OCI-LY7 (cell line): ENCODE data around the gene HABP2. TPM values are rescaled to one million over a fixed set of nuclear protein-coding genes. Genes with fewer than 3 reads are reported as not detected.

Source experiments
- BruUV-seq: library from RNA; stranded (reverse); fragments of 400-500 nt; replicated peaks from 2 replicates; lab custom pipeline; 2021; lab: Mats Ljungman, UMichigan
- CTCF ChIA-PET: fragments of 300-600 bp; sonication (Branson Sonifier 250); formaldehyde crosslinking; loops from one replicate; lab custom pipeline; 2022; ENCODE audit warnings: antibody characterized with exemption; ENCODE audit not compliant: unreplicated experiment; lab: Charles Lee
- POLR2A ChIA-PET: fragments of 300-600 bp; sonication (Branson Sonifier 250); formaldehyde crosslinking; loops from one replicate; lab custom pipeline; 2022; ENCODE audit warnings: antibody characterized with exemption; lab: Charles Lee
- DNase-seq: peaks from one replicate; pipeline ENCODE4 v3.0.0-alpha.2; 2015; ENCODE audit warnings: low spot score
- H2AFZ ChIP-seq: fragments of 200-600 bp; sonication (generic), shearing (Covaris generic); 2 replicates; pipeline ENCODE4 v1.6.1; 2014; ENCODE audit warnings: mild to moderate bottlenecking, antibody characterized with exemption, low read length, moderate library complexity
- H3K27ac ChIP-seq: fragments of 200-600 bp; sonication (generic); 2 replicates; pipeline ENCODE4 v1.5.1; 2014; ENCODE audit warnings: mixed run types, low read depth, mild to moderate bottlenecking, moderate library complexity, low read length, inconsistent platforms; ENCODE audit not compliant: poor library complexity, severe bottlenecking
- H3K36me3 ChIP-seq: fragments of 200-600 bp; sonication (generic); 2 replicates; pipeline ENCODE4 v1.6.1; 2014; ENCODE audit warnings: mild to moderate bottlenecking, antibody characterized with exemption, low read length, moderate library complexity, mixed read lengths; ENCODE audit not compliant: insufficient read depth
- H3K4me1 ChIP-seq: fragments of 200-600 bp; sonication (generic); 2 replicates; pipeline ENCODE4 v1.5.1; 2014; ENCODE audit warnings: mild to moderate bottlenecking, low read length; ENCODE audit not compliant: insufficient read depth, poor library complexity, severe bottlenecking
- H3K4me2 ChIP-seq: fragments of 200-600 bp; sonication (generic); 2 replicates; pipeline ENCODE4 v1.6.1; 2014; ENCODE audit warnings: mild to moderate bottlenecking, low read length
- H3K4me3 ChIP-seq: fragments of 200-600 bp; sonication (generic); 2 replicates; pipeline ENCODE4 v1.5.1; 2014; ENCODE audit warnings: mild to moderate bottlenecking, low read depth, low read length; ENCODE audit not compliant: poor library complexity, severe bottlenecking
- H3K79me2 ChIP-seq: fragments of 200-600 bp; sonication (generic); 2 replicates; pipeline ENCODE4 v1.6.1; 2016; ENCODE audit warnings: low read depth, mild to moderate bottlenecking, low read length, moderate library complexity, mixed read lengths; ENCODE audit not compliant: insufficient read depth
- H3K9me2 ChIP-seq: fragments of 200-600 bp; sonication (generic); 2 replicates; pipeline ENCODE4 v1.6.1; 2016; ENCODE audit warnings: mild to moderate bottlenecking, low read length, mixed read lengths; ENCODE audit not compliant: insufficient read depth
- H3K9me3 ChIP-seq: fragments of 200-600 bp; sonication (generic); 2 replicates; pipeline ENCODE4 v1.6.1; 2014; ENCODE audit warnings: mild to moderate bottlenecking, mixed run types, low read length, mixed read lengths
- H4K20me1 ChIP-seq: fragments of 200-600 bp; sonication (generic); 2 replicates; pipeline ENCODE4 v1.6.1; 2014; ENCODE audit warnings: mild to moderate bottlenecking, antibody characterized with exemption, low read length, moderate library complexity, mixed read lengths; ENCODE audit not compliant: insufficient read depth
- EZH2phosphoT487 ChIP-seq: fragments of 200-600 bp; sonication (generic); IDR thresholded peaks from 2 replicates; pipeline ENCODE4 v1.6.1; 2018; ENCODE audit warnings: low read depth, borderline replicate concordance, mild to moderate bottlenecking, mixed run types, antibody characterized with exemption, low read length, moderate library complexity, mixed read lengths
- intact Hi-C: fragments of 100-400 bp; cut with micrococcal nuclease; formaldehyde crosslinking; loops from one replicate; pipeline ENCODE4 v1.10.0; 2022; ENCODE audit not compliant: unreplicated experiment
- total RNA-seq, 2 experiments: library from RNA; depleted of rRNA in 1 of 2; stranded (reverse); fragments of >200 nt in 1 of 2; shearing (Covaris generic) in 1 of 2; gene quantifications; 2 replicates each; pipeline ENCODE4 v1.2.3, GENCODE V29; 2014 to 2022
- TF ChIP-seq, protein P1 (sequence below): fragments of 200-600 bp; sonication (generic); conservative IDR thresholded peaks from 2 replicates; pipeline ENCODE4 v1.5.1; 2014; ENCODE audit warnings: mild to moderate bottlenecking, antibody characterized with exemption, low read length, moderate library complexity, mixed read lengths

HABP2 gene
- total RNA-seq, 2 experiments from 2014 or later: not detected

DNA sequence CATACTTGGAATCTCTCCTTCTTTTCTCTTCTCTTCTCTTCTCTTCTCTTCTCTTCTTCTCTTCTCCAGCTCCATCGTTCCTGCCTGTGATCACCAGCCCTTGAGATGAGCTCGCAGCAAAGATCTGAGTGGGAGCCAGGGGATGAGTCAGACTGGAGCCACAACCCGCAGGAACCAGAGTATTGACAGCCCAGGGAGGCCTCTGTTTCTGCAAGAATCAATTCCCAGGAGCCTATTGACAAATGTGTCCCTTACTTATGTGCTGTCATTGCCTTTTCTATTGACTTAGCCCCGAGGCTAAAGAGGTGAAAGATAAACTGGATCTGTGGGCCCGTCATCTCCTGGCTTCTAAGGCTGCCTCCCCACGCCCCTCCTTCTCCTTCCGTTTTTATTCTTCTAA, 13.1 kb upstream of the HABP2 start:
- Histone ChIP-seq H3K4me3 (no peak overlapping the region), H3K36me3 (no peaks in the 10 kb centered on the region), H3K9me2 (no peaks in the 10 kb centered on the region), H3K4me1 (no peaks in the 10 kb centered on the region), H3K27ac (no peak overlapping the region), H3K9me3 (no peaks in the 10 kb centered on the region), H4K20me1 (no peaks in the 10 kb centered on the region; the same call in 1 of the 2 replicates), H3K79me2 (no peaks in the 10 kb centered on the region), H2AFZ (no peak overlapping the region), H3K4me2 (no peak overlapping the region)
- intact Hi-C loops: no loop called here
- CTCF ChIA-PET: no interaction called here
- DNase-seq: no peak
- no TSS peak for BruUV-seq
- POLR2A ChIA-PET: no interaction called here
- TF ChIP-seq, protein P1, sequence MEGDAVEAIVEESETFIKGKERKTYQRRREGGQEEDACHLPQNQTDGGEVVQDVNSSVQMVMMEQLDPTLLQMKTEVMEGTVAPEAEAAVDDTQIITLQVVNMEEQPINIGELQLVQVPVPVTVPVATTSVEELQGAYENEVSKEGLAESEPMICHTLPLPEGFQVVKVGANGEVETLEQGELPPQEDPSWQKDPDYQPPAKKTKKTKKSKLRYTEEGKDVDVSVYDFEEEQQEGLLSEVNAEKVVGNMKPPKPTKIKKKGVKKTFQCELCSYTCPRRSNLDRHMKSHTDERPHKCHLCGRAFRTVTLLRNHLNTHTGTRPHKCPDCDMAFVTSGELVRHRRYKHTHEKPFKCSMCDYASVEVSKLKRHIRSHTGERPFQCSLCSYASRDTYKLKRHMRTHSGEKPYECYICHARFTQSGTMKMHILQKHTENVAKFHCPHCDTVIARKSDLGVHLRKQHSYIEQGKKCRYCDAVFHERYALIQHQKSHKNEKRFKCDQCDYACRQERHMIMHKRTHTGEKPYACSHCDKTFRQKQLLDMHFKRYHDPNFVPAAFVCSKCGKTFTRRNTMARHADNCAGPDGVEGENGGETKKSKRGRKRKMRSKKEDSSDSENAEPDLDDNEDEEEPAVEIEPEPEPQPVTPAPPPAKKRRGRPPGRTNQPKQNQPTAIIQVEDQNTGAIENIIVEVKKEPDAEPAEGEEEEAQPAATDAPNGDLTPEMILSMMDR: no peak
- no peak for TF ChIP-seq EZH2phosphoT487

DNA sequence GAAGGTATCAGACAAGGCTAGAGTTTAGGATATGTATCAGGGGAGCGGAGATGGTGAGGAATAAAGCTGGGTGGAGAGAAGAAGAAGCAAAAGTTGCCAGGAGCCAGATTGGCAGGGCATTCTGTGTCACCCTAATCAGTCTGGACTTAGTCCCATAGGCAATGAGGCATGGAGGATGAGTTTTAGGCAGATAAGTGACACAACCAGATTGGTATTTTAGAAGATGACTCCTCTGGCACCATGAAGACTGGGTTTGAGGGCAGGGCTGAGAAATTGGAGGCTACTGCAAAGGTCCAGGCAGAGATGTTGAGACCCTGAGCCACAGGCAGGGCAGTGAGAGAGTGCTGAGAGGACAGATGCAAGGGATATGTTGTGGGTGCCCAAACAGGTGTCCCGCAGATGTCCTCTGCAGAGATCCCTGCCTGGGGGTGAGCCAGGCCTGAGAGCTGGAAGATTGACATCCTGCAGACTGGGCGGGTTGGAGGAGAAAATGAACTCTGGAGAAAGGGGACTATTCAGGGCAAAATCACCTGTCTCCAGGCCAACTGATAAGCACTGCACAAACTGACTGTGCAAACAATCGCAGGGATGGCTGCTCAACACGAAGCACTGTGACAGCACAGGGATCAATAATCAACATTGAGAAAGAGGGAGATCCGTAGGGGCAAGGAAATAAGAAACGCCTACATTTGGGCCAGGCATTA, 11.9 kb upstream of the HABP2 start:
- ChIA-PET POLR2A (interaction anchor here (1.4 kb wide), 1 partner anchor 15 kb away, joined by 3 read pairs; no protein-coding TSS in a partner anchor), CTCF (no interaction called here)
- intact Hi-C loops: no loop called here

DNA sequence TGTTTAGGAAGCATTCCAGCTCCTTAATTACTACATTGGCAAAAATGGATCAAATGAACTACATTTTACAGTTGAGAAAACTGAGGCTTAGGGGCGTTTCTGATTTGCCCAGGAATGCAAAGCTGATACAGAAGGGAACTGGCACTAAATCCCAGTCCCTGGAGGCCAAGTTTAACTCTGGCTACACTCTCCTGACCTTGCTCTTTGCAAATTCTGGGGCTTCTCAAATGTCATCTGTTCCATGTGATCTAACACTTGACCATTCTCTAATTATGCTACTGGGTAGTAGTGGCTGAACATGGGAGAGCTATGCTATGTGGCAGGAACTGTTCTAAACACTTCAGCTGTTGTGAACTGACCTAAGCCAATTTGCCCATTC, 11.3 kb upstream of the HABP2 start:
- ChIA-PET POLR2A (interaction anchor here (0.7 to 1.4 kb wide), 2 partner anchors 14 to 27 kb away, joined by 3 read pairs; no protein-coding TSS in a partner anchor), CTCF (no interaction called here)
- TF ChIP-seq, protein P1: no peak
- TF ChIP-seq EZH2phosphoT487: no peak
- Histone ChIP-seq H3K9me3 (no peaks in the 10 kb centered on the region), H3K79me2 (no peaks in the 10 kb centered on the region), H3K36me3 (no peaks in the 10 kb centered on the region), H2AFZ (no peak overlapping the region), H3K4me2 (no peak overlapping the region), H4K20me1 (no peaks in the 10 kb centered on the region; the same call in 1 of the 2 replicates), H3K4me3 (no peak overlapping the region), H3K9me2 (no peaks in the 10 kb centered on the region), H3K4me1 (no peaks in the 10 kb centered on the region), H3K27ac (no peak overlapping the region)
- DNase-seq: no peak
- BruUV-seq: no TSS peak
- intact Hi-C loops: no loop called here

More for the DNA sequence above, 11.9 kb upstream of the HABP2 start:
- H3K4me3 ChIP-seq: no peak overlapping the region
- DNase-seq: no peak
- H3K9me2 ChIP-seq: no peaks in the 10 kb centered on the region
- no peaks in the 10 kb centered on the region for H3K79me2 ChIP-seq
- H3K36me3 ChIP-seq: no peaks in the 10 kb centered on the region
- no peak overlapping the region for H3K4me2 ChIP-seq
- TF ChIP-seq, protein P1: no peak
- no peaks in the 10 kb centered on the region for H3K4me1 ChIP-seq
- no peaks in the 10 kb centered on the region for H3K9me3 ChIP-seq
- H2AFZ ChIP-seq: no peak overlapping the region
- no TSS peak for BruUV-seq
- no peak overlapping the region for H3K27ac ChIP-seq
- H4K20me1 ChIP-seq: no peaks in the 10 kb centered on the region; the same call in 1 of the 2 replicates
